Ovary (tissue), 3 donors: Measurements from ENCODE around the gene PLCB1.

Experiments
- CTCF ChIP-seq, 3 donors: fragments of 450-650 bp in 2 of 3; fragments of 200-600 bp in 1 of 3; IDR thresholded peaks; one replicate each; pipeline versions ENCODE4 v1.5.1 to v1.8.0; 2016 to 2022; ENCODE audit warnings: antibody characterized with exemption in 3 of 3, mild to moderate bottlenecking in 1 of 3
- EP300 ChIP-seq: sonication (generic); formaldehyde crosslinking; IDR thresholded peaks from one replicate; pipeline ENCODE4 v1.6.1; 2017; ENCODE audit warnings: antibody characterized with exemption
- POLR2A ChIP-seq: fragments of 450-650 bp; IDR thresholded peaks from one replicate; pipeline ENCODE4 v1.6.1; 2017; ENCODE audit warnings: antibody characterized with exemption, mild to moderate bottlenecking, moderate library complexity
- donor health status: DM: no; HTN: no; CAD: no.

GRCh38 chr20:8432435-8433148 lies 300.5 kb downstream of the PLCB1 start:
- TF ChIP-seq CTCF (IDR thresholded peaks at IDR 0.05) (no peak), EP300 (no peak), POLR2A (no peak)
